ENCODE measurements around the gene PTPRR. TPM values are rescaled to one million over a fixed set of nuclear protein-coding genes. Genes with fewer than 3 reads are reported as not detected.

The PTPRR gene
- total RNA-seq, 2 experiments from 2014 or later, result not detected

GRCh38 chr12:70691018-70691672 lies 229.4 kb downstream of the PTPRR start:
- DNase-seq, result no peak
- Mint-ChIP-seq H3K9me3 (no peaks in the 10 kb centered on the region), H3K4me3 (no peak overlapping the region), H3K36me3 (ENCODE audit: low read depth) (no peaks in the 10 kb centered on the region), H3K4me1 (ENCODE audit: low read depth) (no peaks in the 10 kb centered on the region), H3K27ac (no peak overlapping the region), H3K27me3 (no peaks in the 10 kb centered on the region)
- Histone ChIP-seq H3K4me3 (ENCODE audit: low read length) (no peak overlapping the region), H3K27ac (ENCODE audit: low read depth in 1 of 2, low read length in 2 of 2) (no peak overlapping the region), H3K27me3 (ENCODE audit: control insufficient read depth in 1 of 2, insufficient read depth in 2 of 2, low read length in 2 of 2) (no peaks in the 10 kb centered on the region), H3K4me1 (ENCODE audit: insufficient read depth, low read length) (no peaks in the 10 kb centered on the region), H3K9me3 (ENCODE audit: control insufficient read depth in 1 of 2, insufficient read depth in 1 of 2, low read length in 2 of 2) (no peaks in the 10 kb centered on the region), H3K36me3 (ENCODE audit: insufficient read depth, low read length) (no peaks in the 10 kb centered on the region)
- ATAC-seq (ENCODE audit: poor library complexity), result no peak
- TF ChIP-seq CTCF (IDR thresholded peaks at IDR 0.05), result no peak
- ChIA-PET POLR2A (no interaction called here), CTCF (no interaction called here)
- intact Hi-C loops (cut with DNase I, micrococcal nuclease), result no loop called here

- no peaks in the 10 kb centered on the region for H3K4me1 Mint-ChIP-seq (ENCODE audit: low read depth)
Observed at GRCh38 chr12:70686907-70687306, 233.6 kb downstream of the PTPRR start.

GRCh38 chr12:70686299-70686698 lies 234.2 kb downstream of the PTPRR start:
- no peak for DNase-seq
- TF ChIP-seq CTCF (IDR thresholded peaks at IDR 0.05), result no peak
- H3K9me3 ChIP-seq (ENCODE audit: control insufficient read depth in 1 of 2, insufficient read depth in 1 of 2, low read length in 2 of 2), result no peaks in the 10 kb centered on the region
- H3K36me3 Mint-ChIP-seq (ENCODE audit: low read depth), result no peaks in the 10 kb centered on the region
- CTCF ChIA-PET, result no interaction called here
- H3K27me3 Mint-ChIP-seq, result peaks cover 31% of the 10 kb centered on the region
- intact Hi-C loops (cut with DNase I, micrococcal nuclease), result no loop called here
- no peak overlapping the region for H3K4me3 ChIP-seq (ENCODE audit: low read length)
- POLR2A ChIA-PET, result no interaction called here
- H3K27ac Mint-ChIP-seq, result no peak overlapping the region
- no peaks in the 10 kb centered on the region for H3K4me1 ChIP-seq (ENCODE audit: insufficient read depth, low read length)
- no peak for ATAC-seq (ENCODE audit: poor library complexity)
- no peaks in the 10 kb centered on the region for H3K4me1 Mint-ChIP-seq (ENCODE audit: low read depth)
- H3K27ac ChIP-seq (ENCODE audit: low read depth in 1 of 2, low read length in 2 of 2), result no peak overlapping the region
- no peaks in the 10 kb centered on the region for H3K27me3 ChIP-seq (ENCODE audit: control insufficient read depth in 1 of 2, insufficient read depth in 2 of 2, low read length in 2 of 2)
- H3K36me3 ChIP-seq (ENCODE audit: insufficient read depth, low read length), result no peaks in the 10 kb centered on the region
- no peaks in the 10 kb centered on the region for H3K9me3 Mint-ChIP-seq
- no peak overlapping the region for H3K4me3 Mint-ChIP-seq

More at GRCh38 chr12:70686907-70687306, 233.6 kb downstream of the PTPRR start:
- no peak for TF ChIP-seq CTCF (IDR thresholded peaks at IDR 0.05)
- Histone ChIP-seq H3K4me3 (ENCODE audit: low read length) (no peak overlapping the region), H3K27me3 (ENCODE audit: control insufficient read depth in 1 of 2, insufficient read depth in 2 of 2, low read length in 2 of 2) (no peaks in the 10 kb centered on the region), H3K27ac (ENCODE audit: low read depth in 1 of 2, low read length in 2 of 2) (no peak overlapping the region), H3K4me1 (ENCODE audit: insufficient read depth, low read length) (no peaks in the 10 kb centered on the region), H3K36me3 (ENCODE audit: insufficient read depth, low read length) (no peaks in the 10 kb centered on the region), H3K9me3 (ENCODE audit: control insufficient read depth in 1 of 2, insufficient read depth in 1 of 2, low read length in 2 of 2) (no peaks in the 10 kb centered on the region)
- peaks cover 26% of the 10 kb centered on the region for H3K27me3 Mint-ChIP-seq
- POLR2A ChIA-PET, result no interaction called here
- ATAC-seq (ENCODE audit: poor library complexity) (no peak), DNase-seq (no peak)
- H3K36me3 Mint-ChIP-seq (ENCODE audit: low read depth), result no peaks in the 10 kb centered on the region
- CTCF ChIA-PET, result no interaction called here
- no peaks in the 10 kb centered on the region for H3K9me3 Mint-ChIP-seq
- intact Hi-C loops (cut with DNase I, micrococcal nuclease), result no loop called here
- H3K4me3 Mint-ChIP-seq, result no peak overlapping the region
- H3K27ac Mint-ChIP-seq, result no peak overlapping the region
